Naive B cell (primary cell): ENCODE data around the gene MNAT1. TPM values are rescaled to one million over a fixed set of nuclear protein-coding genes. Genes with fewer than 3 reads are reported as not detected.
"Not testable (repeated sequence)": the region's sequence is repeated elsewhere in the genome, so short reads cannot be mapped to it uniquely, and the experiment has no call there.

Experiments used
- ATAC-seq, 2 donors: fragments of 150-1000 bp; cut with Tn5 transposase; 2 replicates each; pipeline ENCODE4 v1.10.0; 2021; ENCODE audit warnings: low read depth in 2 of 2, mild to moderate bottlenecking in 2 of 2, moderate library complexity in 2 of 2
- DNase-seq: peaks from one replicate; pipeline ENCODE4 v3.0.0; 2022
- H3K27ac Mint-ChIP-seq, 6 donors: one replicate each; pipeline ENCODE4 v1.8.0; 2020 to 2022; ENCODE audit warnings: mild to moderate bottlenecking in 6 of 6, mixed read lengths in 6 of 6, moderate library complexity in 5 of 6, inconsistent platforms in 2 of 6
- H3K27me3 Mint-ChIP-seq, 3 donors: one replicate each; pipeline ENCODE4 v1.8.0; 2021 to 2022; ENCODE audit warnings: mixed read lengths in 3 of 3, mild to moderate bottlenecking in 1 of 3
- H3K36me3 Mint-ChIP-seq, 2 donors: one replicate each; pipeline ENCODE4 v1.8.0; 2020 to 2022; ENCODE audit warnings: mixed read lengths in 2 of 2, inconsistent platforms in 1 of 2, mild to moderate bottlenecking in 1 of 2
- H3K4me1 Mint-ChIP-seq, 3 donors: one replicate each; pipeline ENCODE4 v1.8.0; 2020 to 2022; ENCODE audit warnings: mixed read lengths in 3 of 3, inconsistent platforms in 1 of 3, mild to moderate bottlenecking in 1 of 3, moderate library complexity in 1 of 3
- H3K4me3 Mint-ChIP-seq, 8 donors: one replicate each; pipeline ENCODE4 v1.8.0; 2020 to 2022; ENCODE audit warnings: mild to moderate bottlenecking in 8 of 8, mixed read lengths in 8 of 8, moderate library complexity in 8 of 8, inconsistent platforms in 2 of 8
- H3K9me3 Mint-ChIP-seq, 7 donors: one replicate each; pipeline ENCODE4 v1.8.0; 2020 to 2022; ENCODE audit warnings: mixed read lengths in 7 of 7, mild to moderate bottlenecking in 5 of 7, inconsistent platforms in 2 of 7, moderate library complexity in 1 of 7
- polyA plus RNA-seq, 6 donors: library from polyadenylated mRNA; unstranded; fragments of 300-500 nt; fragmentation: Illumina TruSeq; gene quantifications; one replicate each; pipeline ENCODE4 v1.2.3, GENCODE V29; 2021; ENCODE audit warnings: low read depth in 6 of 6

MNAT1 gene
- polyA plus RNA-seq, 6 donors from 2014 or later: 14.5 to 27.4 (median 22.1) TPM

DNA sequence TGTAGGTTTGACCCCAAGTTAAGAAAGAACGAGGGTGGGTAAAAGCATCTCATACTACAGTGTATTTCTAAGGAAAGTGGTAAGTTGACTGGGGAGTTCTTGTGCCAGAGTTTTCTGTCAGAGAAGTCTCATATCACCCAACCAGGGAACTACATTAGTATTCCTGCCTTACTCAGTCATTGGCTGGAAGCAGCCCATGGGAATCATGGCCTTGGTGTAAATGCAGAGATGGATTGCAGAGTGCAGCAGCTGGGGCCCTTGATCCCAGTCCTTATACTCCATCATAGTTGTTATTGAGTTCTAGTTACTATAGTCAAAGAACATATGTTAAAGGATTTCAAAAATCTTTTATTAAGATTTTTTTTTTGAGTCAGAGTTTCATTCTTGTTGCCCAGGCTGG lies 105.8 kb downstream of the MNAT1 start:
- no peaks in the 10 kb centered on the region for H3K27me3 Mint-ChIP-seq
- ATAC-seq (no peak), DNase-seq (no peak)
- peaks cover 0 to 10% (median 5%) of the 10 kb centered on the region in 3 donors for H3K4me1 Mint-ChIP-seq
- H3K27ac Mint-ChIP-seq: no peak overlapping the region
- H3K9me3 Mint-ChIP-seq: peaks cover 4 to 13% (median 7%) of the 10 kb centered on the region in 7 donors
- H3K4me3 Mint-ChIP-seq: no peak overlapping the region
- peaks cover 12 to 23% of the 10 kb centered on the region in 2 donors for H3K36me3 Mint-ChIP-seq

- Mint-ChIP-seq H3K27me3 (no peaks in the 10 kb centered on the region), H3K9me3 (peaks cover 0 to 23% (median 11%) of the 10 kb centered on the region in 7 donors), H3K4me3 (peak overlapping the region in 5 of 8 donors; percentile 49 to 80 (median 65)), H3K36me3 (peaks cover under 1 to 18% of the 10 kb centered on the region in 2 donors), H3K4me1 (peaks cover 8 to 25% (median 14%) of the 10 kb centered on the region in 3 donors), H3K27ac (peak overlapping the region in 5 of 6 donors; percentile 47 to 97 (median 86))
- peak; percentile 62 for DNase-seq
- peak; percentile 99 for ATAC-seq
Observed at GRCh38 chr14:60845523-60845922, 111.0 kb downstream of the MNAT1 start.

DNA sequence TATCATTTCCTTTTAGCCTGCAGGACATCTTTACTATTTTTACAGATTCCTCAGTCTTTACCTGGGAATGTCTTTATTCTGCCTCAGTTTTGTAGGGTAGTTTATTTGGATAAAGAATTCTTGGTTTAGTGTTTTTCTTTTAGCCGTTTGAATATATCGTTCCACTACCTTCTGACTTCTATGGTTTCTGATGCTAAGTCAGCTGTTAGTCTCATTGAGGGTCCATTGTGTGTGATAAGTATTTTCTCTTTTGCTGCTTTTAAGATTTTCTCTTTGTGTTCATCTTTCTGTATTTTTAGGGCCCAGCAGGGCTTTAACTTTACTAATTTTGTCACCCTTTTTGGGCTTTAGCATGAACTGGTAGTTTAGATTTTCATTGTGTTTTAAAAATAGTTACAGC lies 113.5 kb downstream of the MNAT1 start:
- H3K9me3 Mint-ChIP-seq: peaks cover 3 to 29% (median 17%) of the 10 kb centered on the region in 7 donors
- H3K27ac Mint-ChIP-seq: no peak overlapping the region
- no peak for ATAC-seq
- H3K4me1 Mint-ChIP-seq: peaks cover 8 to 25% (median 14%) of the 10 kb centered on the region in 3 donors
- no peak for DNase-seq
- peaks cover 18 to 32% of the 10 kb centered on the region in 2 donors for H3K36me3 Mint-ChIP-seq
- no peak overlapping the region for H3K4me3 Mint-ChIP-seq
- no peaks in the 10 kb centered on the region for H3K27me3 Mint-ChIP-seq

GRCh38 chr14:60851692-60852091 lies 117.1 kb downstream of the MNAT1 start:
- not testable (repeated sequence) for H3K4me3 Mint-ChIP-seq, ATAC-seq, H3K27me3 Mint-ChIP-seq, DNase-seq, H3K4me1 Mint-ChIP-seq
- Mint-ChIP-seq H3K9me3 (peaks cover 3 to 33% (median 17%) of the 10 kb centered on the region in 7 donors), H3K36me3 (peaks cover 26 to 39% of the 10 kb centered on the region in 2 donors), H3K27ac (peak overlapping the region in 1 of 6 donors; percentile 33)

DNA sequence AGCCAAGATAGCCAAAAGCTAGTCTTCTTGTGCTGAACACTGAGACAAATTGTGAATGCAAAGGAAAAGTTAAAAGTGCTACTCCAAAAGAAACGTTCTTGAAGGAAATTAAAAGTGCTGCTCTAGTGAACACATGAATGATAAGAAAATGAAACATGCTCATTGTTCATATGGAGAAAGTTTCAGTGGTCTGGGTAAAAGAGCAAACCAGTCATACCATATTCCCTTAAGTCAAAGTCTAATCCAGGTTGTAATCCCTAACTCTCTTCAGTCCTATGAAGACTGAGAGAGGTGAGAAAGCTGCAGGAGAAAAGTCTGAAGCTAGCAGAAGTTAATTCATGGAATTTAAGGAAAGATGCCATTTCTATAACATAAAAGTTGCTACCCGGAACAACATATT lies 121.5 kb downstream of the MNAT1 start:
- DNase-seq: no peak
- no peaks in the 10 kb centered on the region for H3K4me1 Mint-ChIP-seq
- H3K9me3 Mint-ChIP-seq: peaks cover 6 to 23% (median 14%) of the 10 kb centered on the region in 7 donors
- no peak overlapping the region for H3K27ac Mint-ChIP-seq
- no peak overlapping the region for H3K4me3 Mint-ChIP-seq
- no peaks in the 10 kb centered on the region for H3K27me3 Mint-ChIP-seq
- ATAC-seq: no peak
- H3K36me3 Mint-ChIP-seq: peaks cover 23 to 27% of the 10 kb centered on the region in 2 donors

- no peak overlapping the region for H3K27ac Mint-ChIP-seq
- H3K4me3 Mint-ChIP-seq: no peak overlapping the region
- peaks cover 3 to 18% (median 10%) of the 10 kb centered on the region in 7 donors for H3K9me3 Mint-ChIP-seq
- no peaks in the 10 kb centered on the region for H3K27me3 Mint-ChIP-seq
- peaks cover 11 to 15% of the 10 kb centered on the region in 2 donors for H3K36me3 Mint-ChIP-seq
- H3K4me1 Mint-ChIP-seq: no peaks in the 10 kb centered on the region
- DNase-seq (no peak), ATAC-seq (no peak)
Observed at GRCh38 chr14:60859525-60859924, 125.0 kb downstream of the MNAT1 start.

DNA sequence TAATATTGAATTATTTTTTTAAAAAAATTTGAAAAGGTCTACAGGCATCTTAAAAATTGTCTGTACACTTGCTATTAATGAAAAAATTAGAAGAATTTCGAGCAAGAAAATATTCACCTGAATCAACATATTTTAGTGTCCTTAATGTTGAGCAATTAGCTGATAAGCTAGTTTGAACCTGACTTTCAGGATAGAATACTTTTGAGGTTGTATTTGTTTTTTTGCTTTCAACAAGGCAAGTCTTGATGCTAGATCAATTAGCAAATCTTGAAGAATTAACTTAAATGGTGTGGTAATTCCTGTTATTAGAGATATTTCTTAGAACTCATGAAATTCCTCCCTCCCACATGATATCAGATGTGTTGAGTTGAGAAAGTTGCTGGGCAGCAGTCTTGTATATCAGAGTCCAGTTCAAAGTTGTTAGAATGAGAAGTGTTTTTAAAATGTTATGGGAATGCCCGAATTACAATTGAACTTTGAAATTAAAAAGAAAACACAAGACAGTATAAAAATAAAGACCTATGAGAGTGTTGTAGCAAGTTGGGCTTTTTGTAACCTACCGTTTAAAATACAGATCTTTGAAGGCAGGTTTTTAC lies 127.1 kb downstream of the MNAT1 start:
- DNase-seq (no peak), ATAC-seq (no peak)
- Mint-ChIP-seq H3K4me1 (peaks cover 0 to 7% (median 0%) of the 10 kb centered on the region in 3 donors), H3K27ac (no peak overlapping the region), H3K27me3 (no peaks in the 10 kb centered on the region), H3K4me3 (no peak overlapping the region), H3K9me3 (peaks cover 3 to 14% (median 10%) of the 10 kb centered on the region in 7 donors), H3K36me3 (peaks cover 7 to 8% of the 10 kb centered on the region in 2 donors)

- Mint-ChIP-seq H3K27me3 (no peaks in the 10 kb centered on the region), H3K4me3 (no peak overlapping the region), H3K27ac (no peak overlapping the region), H3K36me3 (peaks cover 2 to 3% of the 10 kb centered on the region in 2 donors), H3K4me1 (peaks cover 0 to 7% (median 0%) of the 10 kb centered on the region in 3 donors), H3K9me3 (peaks cover under 1 to 8% (median 5%) of the 10 kb centered on the region in 7 donors)
- ATAC-seq: no peak
- no peak for DNase-seq
Observed at GRCh38 chr14:60862283-60862682, 127.7 kb downstream of the MNAT1 start.

DNA sequence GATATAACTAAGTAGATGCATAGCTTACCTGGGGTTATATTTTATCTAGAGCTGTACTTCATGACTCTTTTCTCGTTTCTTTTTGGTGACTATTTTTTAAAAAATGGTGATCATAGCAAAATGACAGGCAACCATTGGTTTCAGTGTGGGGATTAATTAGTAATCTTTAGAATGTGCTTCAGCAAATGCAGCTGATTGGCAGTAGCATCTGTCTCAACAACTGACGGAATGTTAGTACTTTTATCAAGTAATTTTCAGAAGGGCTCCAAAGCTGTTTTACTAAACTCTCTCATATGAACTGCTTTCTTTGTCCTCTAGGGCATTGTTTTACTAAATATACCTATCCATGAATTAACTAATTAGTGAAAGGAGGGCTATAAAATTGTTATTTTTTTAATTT lies 128.7 kb downstream of the MNAT1 start:
- Mint-ChIP-seq H3K4me1 (peaks cover 0 to 7% (median 0%) of the 10 kb centered on the region in 3 donors), H3K27ac (no peak overlapping the region), H3K36me3 (no peaks in the 10 kb centered on the region), H3K9me3 (peaks cover 0 to under 1% (median 0%) of the 10 kb centered on the region in 7 donors), H3K4me3 (no peak overlapping the region), H3K27me3 (no peaks in the 10 kb centered on the region)
- ATAC-seq (no peak), DNase-seq (no peak)

DNA sequence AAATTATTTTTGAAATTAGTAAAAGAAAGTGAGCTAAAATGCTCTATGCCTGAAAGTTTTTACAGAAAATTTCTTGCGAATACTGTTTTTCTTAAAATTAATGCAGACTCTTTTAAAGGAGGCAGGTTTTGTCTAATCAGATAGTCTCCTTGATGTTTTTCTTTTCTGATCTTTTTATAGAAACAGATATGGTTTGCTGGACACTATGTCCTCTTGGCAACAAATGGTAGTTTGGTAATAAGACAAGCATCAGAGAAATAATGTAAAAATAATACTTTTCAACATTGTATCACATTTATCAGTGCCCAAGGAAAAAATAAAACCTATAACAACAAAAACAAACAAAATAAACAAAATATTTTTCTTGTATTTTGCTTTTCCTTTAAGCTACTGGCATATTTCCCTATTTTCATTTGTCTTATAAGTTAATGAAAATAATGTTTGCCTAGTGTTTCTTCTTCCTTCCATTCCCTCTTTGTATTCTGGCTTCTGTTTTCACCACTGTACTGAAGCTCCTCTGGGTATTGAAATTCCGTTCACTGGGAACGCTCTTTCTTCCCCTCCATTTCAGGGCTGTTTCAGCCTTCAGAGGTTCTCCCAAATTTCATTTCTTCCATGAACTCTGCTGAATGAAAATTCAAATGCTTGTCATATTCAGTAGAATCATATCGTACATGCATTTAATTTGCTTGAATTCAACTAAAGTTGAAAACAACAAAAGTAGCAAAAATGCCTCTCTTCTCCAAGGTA lies 131.0 kb downstream of the MNAT1 start:
- ATAC-seq (no peak), DNase-seq (no peak)
- H3K4me1 Mint-ChIP-seq: peaks cover 0 to 7% (median 0%) of the 10 kb centered on the region in 3 donors
- H3K9me3 Mint-ChIP-seq: no peaks in the 10 kb centered on the region
- no peaks in the 10 kb centered on the region for H3K27me3 Mint-ChIP-seq
- no peaks in the 10 kb centered on the region for H3K36me3 Mint-ChIP-seq
- no peak overlapping the region for H3K4me3 Mint-ChIP-seq
- no peak overlapping the region for H3K27ac Mint-ChIP-seq

DNA sequence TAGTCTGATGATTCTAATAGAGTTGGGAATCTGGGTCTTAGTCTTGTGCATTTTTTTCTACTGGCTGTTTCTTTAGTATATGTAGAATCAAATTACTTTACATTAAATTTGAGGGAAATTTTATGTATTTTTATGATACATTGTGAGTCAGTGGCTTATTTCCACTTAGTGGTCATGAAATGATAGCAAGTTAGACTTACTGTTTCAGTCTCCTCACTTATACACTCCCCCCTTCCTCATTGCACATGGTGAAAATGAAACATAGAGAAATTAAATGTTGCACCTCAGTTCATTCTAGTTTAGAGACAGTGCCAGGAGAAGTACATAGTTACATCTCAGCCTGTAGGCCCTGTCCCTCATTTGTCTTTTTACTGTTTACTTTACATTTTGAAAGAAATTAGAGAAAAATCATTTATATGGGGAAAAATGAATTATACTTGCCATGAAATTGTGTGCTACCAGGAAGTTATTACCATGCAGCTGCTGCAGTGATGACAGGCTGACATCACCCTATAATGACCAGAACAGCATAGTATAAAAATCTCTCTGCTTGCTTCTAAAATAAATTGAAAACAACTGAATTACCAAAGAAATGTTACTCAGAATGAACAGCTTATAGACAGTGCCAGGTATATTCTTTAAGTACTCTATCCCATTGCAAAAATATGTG lies 133.1 kb downstream of the MNAT1 start:
- ATAC-seq (no peak), DNase-seq (no peak)
- no peaks in the 10 kb centered on the region for H3K36me3 Mint-ChIP-seq
- peaks cover 0 to 7% (median 0%) of the 10 kb centered on the region in 3 donors for H3K4me1 Mint-ChIP-seq
- H3K27me3 Mint-ChIP-seq: no peaks in the 10 kb centered on the region
- H3K27ac Mint-ChIP-seq: peak overlapping the region in 2 of 6 donors; percentile 30 to 50
- H3K9me3 Mint-ChIP-seq: no peaks in the 10 kb centered on the region
- H3K4me3 Mint-ChIP-seq: no peak overlapping the region

GRCh38 chr14:60878121-60878520 lies 143.6 kb downstream of the MNAT1 start:
- Mint-ChIP-seq H3K36me3 (peaks cover 22 to 26% of the 10 kb centered on the region in 2 donors), H3K9me3 (peaks cover 5 to 15% (median 11%) of the 10 kb centered on the region in 7 donors), H3K27ac (no peak overlapping the region), H3K4me3 (no peak overlapping the region), H3K27me3 (no peaks in the 10 kb centered on the region), H3K4me1 (peaks cover 0 to 4% (median 0%) of the 10 kb centered on the region in 3 donors)
- DNase-seq (no peak), ATAC-seq (no peak)

- Mint-ChIP-seq H3K4me1 (peaks cover 0 to 4% (median 0%) of the 10 kb centered on the region in 3 donors), H3K36me3 (peaks cover 26 to 31% of the 10 kb centered on the region in 2 donors), H3K9me3 (peaks cover 5 to 18% (median 13%) of the 10 kb centered on the region in 7 donors), H3K4me3 (no peak overlapping the region), H3K27me3 (no peaks in the 10 kb centered on the region), H3K27ac (no peak overlapping the region)
- ATAC-seq (no peak), DNase-seq (no peak)
Observed at GRCh38 chr14:60878536-60878935, 144.0 kb downstream of the MNAT1 start.
